Measurements from ENCODE around the gene TBC1D3B. TPM values are rescaled to one million over a fixed set of nuclear protein-coding genes. Genes with fewer than 3 reads are reported as not detected.
A peak's percentile ranks its signal among the peaks of the same experiment; 100 is the strongest.

Gene TBC1D3B
- total RNA-seq, 3 donors from 2014 or later (not counting 1 experiment from before 2014, with no cell fraction given) = 4.3 to 10.7 (median 8.2) TPM

GRCh38 chr17:36152639-36153120 lies 23.8 kb downstream of the TBC1D3B start:
- WGBS (ENCODE audit: insufficient coverage) = 95% methylated on average over 8 of the region's 8 CpGs
- intact Hi-C loops (cut with micrococcal nuclease) = no loop called here
- no peak for ATAC-seq

GRCh38 chr17:36151891-36152638 lies 24.4 kb downstream of the TBC1D3B start:
- peaks cover 0 to 3% of the 10 kb centered on the region in 2 donors for H3K27me3 Mint-ChIP-seq (ENCODE audit: low read depth in 2 of 2)
- no peak for DNase-seq

More at GRCh38 chr17:36152639-36153120, 23.8 kb downstream of the TBC1D3B start:
- no peaks in the 10 kb centered on the region for H3K36me3 ChIP-seq (ENCODE audit: control insufficient read depth, insufficient read depth, low read length)
- Mint-ChIP-seq H3K36me3 (no peaks in the 10 kb centered on the region), H3K27me3 (ENCODE audit: low read depth in 2 of 2) (peaks cover 0 to 3% of the 10 kb centered on the region in 2 donors), H3K27ac (no peak overlapping the region), H3K9me3 (no peaks in the 10 kb centered on the region), H3K4me3 (no peak overlapping the region), H3K4me1 (peaks cover 31 to 39% of the 10 kb centered on the region in 2 donors)
- no peak for DNase-seq
- H3K27ac ChIP-seq (ENCODE audit: low read length) = no peak overlapping the region
- no peak for TF ChIP-seq CTCF (IDR thresholded peaks at IDR 0.05)
- H3K27me3 ChIP-seq (ENCODE audit: control insufficient read depth, insufficient read depth, low read length) = no peaks in the 10 kb centered on the region
- no peak overlapping the region for H3K4me3 ChIP-seq (ENCODE audit: low read length)
- H3K9me3 ChIP-seq (ENCODE audit: control insufficient read depth, insufficient read depth, low read length) = no peaks in the 10 kb centered on the region
- peaks cover 28% of the 10 kb centered on the region for H3K4me1 ChIP-seq (ENCODE audit: control insufficient read depth, insufficient read depth, low read length)

GRCh38 chr17:36149296-36149820 lies 27.1 kb downstream of the TBC1D3B start:
- DNase-seq = no peak
- no peak overlapping the region for H3K4me3 ChIP-seq (ENCODE audit: low read length)
- peaks cover 36% of the 10 kb centered on the region for H3K4me1 ChIP-seq (ENCODE audit: control insufficient read depth, insufficient read depth, low read length)
- peaks cover 0 to 3% of the 10 kb centered on the region in 2 donors for H3K27me3 Mint-ChIP-seq (ENCODE audit: low read depth in 2 of 2)
- H3K36me3 ChIP-seq (ENCODE audit: control insufficient read depth, insufficient read depth, low read length) = no peaks in the 10 kb centered on the region
- no peak overlapping the region for H3K27ac ChIP-seq (ENCODE audit: low read length)
- peak overlapping the region; percentile 78 to 88 for H3K27ac Mint-ChIP-seq
- H3K4me3 Mint-ChIP-seq = peak overlapping the region; percentile 92
- H3K36me3 Mint-ChIP-seq = no peaks in the 10 kb centered on the region
- 63% methylated on average over 11 of the region's 11 CpGs for WGBS (ENCODE audit: insufficient coverage)
- no peaks in the 10 kb centered on the region for H3K9me3 ChIP-seq (ENCODE audit: control insufficient read depth, insufficient read depth, low read length)
- peak in 2 of 3 donors; percentile 8 to 56 for ATAC-seq
- intact Hi-C loops (cut with micrococcal nuclease) = loop anchor here (1.0 to 5.0 kb wide), 7 partner anchors 33 to 338 kb away; partner anchors contain the start of gene ZNHIT3
- peak; percentile 64 for TF ChIP-seq CTCF (IDR thresholded peaks at IDR 0.05)
- H3K4me1 Mint-ChIP-seq = peaks cover 64 to 69% of the 10 kb centered on the region in 2 donors
- H3K27me3 ChIP-seq (ENCODE audit: control insufficient read depth, insufficient read depth, low read length) = no peaks in the 10 kb centered on the region
- no peaks in the 10 kb centered on the region for H3K9me3 Mint-ChIP-seq

More at GRCh38 chr17:36151891-36152638, 24.4 kb downstream of the TBC1D3B start:
- 94% methylated on average over 2 of the region's 4 CpGs for WGBS (ENCODE audit: insufficient coverage)
- H3K4me3 ChIP-seq (ENCODE audit: low read length) = no peak overlapping the region
- no peak for TF ChIP-seq CTCF (IDR thresholded peaks at IDR 0.05)
- H3K36me3 ChIP-seq (ENCODE audit: control insufficient read depth, insufficient read depth, low read length) = no peaks in the 10 kb centered on the region
- peaks cover 31% of the 10 kb centered on the region for H3K4me1 ChIP-seq (ENCODE audit: control insufficient read depth, insufficient read depth, low read length)
- intact Hi-C loops (cut with micrococcal nuclease) = no loop called here
- no peaks in the 10 kb centered on the region for H3K9me3 ChIP-seq (ENCODE audit: control insufficient read depth, insufficient read depth, low read length)
- no peaks in the 10 kb centered on the region for H3K9me3 Mint-ChIP-seq
- no peak overlapping the region for H3K27ac ChIP-seq (ENCODE audit: low read length)
- H3K4me1 Mint-ChIP-seq = peaks cover 37 to 45% of the 10 kb centered on the region in 2 donors
- no peaks in the 10 kb centered on the region for H3K36me3 Mint-ChIP-seq
- no peak overlapping the region for H3K4me3 Mint-ChIP-seq
- no peak overlapping the region for H3K27ac Mint-ChIP-seq
- no peak for ATAC-seq
- H3K27me3 ChIP-seq (ENCODE audit: control insufficient read depth, insufficient read depth, low read length) = no peaks in the 10 kb centered on the region

Measured in natural killer cell (primary cell).